K562 (cell line): ENCODE measurements around the gene NLK. TPM values are rescaled to one million over a fixed set of nuclear protein-coding genes. Genes with fewer than 3 reads are reported as not detected.

Source experiments
- ARHGAP35 ChIP-seq: fragments of 450-650 bp; IDR thresholded peaks from 2 replicates; pipeline ENCODE4 v1.6.1; 2018; ENCODE audit not compliant: partially characterized antibody
- CBX3 ChIP-seq, 2 experiments: IDR thresholded peaks; 1 replicate in 1 of 2; 2 replicates in 1 of 2; pipeline ENCODE4 v1.6.1; 2012; ENCODE audit warnings: inconsistent platforms in 2 of 2, low read length in 2 of 2, borderline replicate concordance in 1 of 2, control low read depth in 1 of 2
- DMBX1 ChIP-seq: fragments of 250-450 bp; sonication (Bioruptor Pico); IDR thresholded peaks from 2 replicates; pipeline ENCODE4 v1.8.0; 2022; ENCODE audit warnings: inconsistent platforms, mild to moderate bottlenecking, moderate library complexity, borderline replicate concordance
- KDM4B ChIP-seq, 2 experiments: fragments of 450-650 bp in 1 of 2; sonication (generic) in 1 of 2; IDR thresholded peaks; 2 replicates each; pipeline ENCODE4 v1.6.1; 2016 to 2017; ENCODE audit warnings: borderline replicate concordance in 2 of 2, antibody characterized with exemption in 1 of 2, low read depth in 1 of 2, mild to moderate bottlenecking in 1 of 2
- MECOM ChIP-seq: fragments of 250-450 bp; sonication (Bioruptor Pico); IDR thresholded peaks from 2 replicates; pipeline ENCODE4 v1.8.0; 2022; ENCODE audit warnings: inconsistent platforms
- NFIX ChIP-seq: fragments of 250-450 bp; sonication (Bioruptor Pico); IDR thresholded peaks from 2 replicates; pipeline ENCODE4 v1.4.0; 2020; ENCODE audit warnings: low read depth, mild to moderate bottlenecking, moderate library complexity
- NR2C2 ChIP-seq, 2 experiments: fragments of 200-800 bp in 1 of 2; sonication (Bioruptor generic) in 1 of 2; sonication (generic) in 1 of 2; formaldehyde crosslinking in 1 of 2; IDR thresholded peaks; 2 replicates each; pipeline versions ENCODE4 v1.6.1 to v1.8.0; 2016 to 2022; ENCODE audit warnings: mild to moderate bottlenecking in 1 of 2, missing compliant biosample characterization in 1 of 2, missing genetic modification characterization in 1 of 2, missing genetic modification reagents in 1 of 2
- PRPF4 ChIP-seq: fragments of 200-400 bp; formaldehyde crosslinking; IDR thresholded peaks from one replicate; pipeline ENCODE4 v1.6.1; 2017; ENCODE audit warnings: low read length, low read depth, mild to moderate bottlenecking; ENCODE audit not compliant: insufficient read depth, poor library complexity, severe bottlenecking
- TOE1 ChIP-seq, 2 experiments: fragments of 450-650 bp in 1 of 2; sonication (generic) in 1 of 2; formaldehyde crosslinking in 1 of 2; IDR thresholded peaks; 2 replicates each; pipeline versions ENCODE4 v1.7.1 to v1.8.0; 2016 to 2022; ENCODE audit warnings: borderline replicate concordance in 2 of 2, mild to moderate bottlenecking in 2 of 2, antibody characterized with exemption in 1 of 2, inconsistent platforms in 1 of 2, low read depth in 1 of 2, missing genetic modification reagents in 1 of 2, moderate library complexity in 1 of 2
- ZNF146 ChIP-seq: IDR thresholded peaks from one replicate; pipeline ENCODE4 v1.6.1; 2018; ENCODE audit warnings: missing compliant biosample characterization; ENCODE audit not compliant: unreplicated experiment
- polyA plus RNA-seq, 8 experiments: library from polyadenylated mRNA; depleted of rRNA in 4 of 8; stranded (reverse) in 5 of 8; unstranded in 3 of 8; fragments of >200 nt; fragmentation: Nextera tagmentation in 2 of 8; fragmentation: Illumina TruSeq in 1 of 8; extraction: Ambion mirVana in 2 of 8; extraction: Trizol in 1 of 8; gene quantifications; 2 replicates each; pipeline versions ENCODE4 v1.2.1 to v1.2.3, GENCODE V29; 2011 to 2014; ENCODE audit warnings: inconsistent platforms in 1 of 8, missing spikeins in 1 of 8
- total RNA-seq, 7 experiments: library from RNA; depleted of rRNA in 6 of 7; stranded (reverse); fragments of >200 nt in 6 of 7; fragmentation: Illumina TruSeq in 2 of 7; extraction: Trizol in 2 of 7; gene quantifications; 2 replicates each; pipeline versions ENCODE4 v1.2.1 to v1.2.3, GENCODE V29; 2011 to 2021; ENCODE audit warnings: low replicate concordance in 1 of 7
- TF ChIP-seq, protein P1 (sequence below): fragments of 200-600 bp; sonication (generic); IDR thresholded peaks from one replicate; pipeline ENCODE4 v1.6.1; 2012; ENCODE audit warnings: mild to moderate bottlenecking, low read depth, low read length, inconsistent platforms
- TF ChIP-seq, protein P2 (sequence below): fragments of 150-350 bp; IDR thresholded peaks from 2 replicates; pipeline ENCODE4 v1.6.1; 2014; ENCODE audit warnings: low read depth, mild to moderate bottlenecking, low read length, borderline replicate concordance

The NLK gene
- total and polyA plus RNA-seq, 9 of the 15 experiments (the other 6 are each of a cell fraction or from before 2014, with no cell fraction given): 10.9 to 59.6 (median 26.7) TPM

DNA sequence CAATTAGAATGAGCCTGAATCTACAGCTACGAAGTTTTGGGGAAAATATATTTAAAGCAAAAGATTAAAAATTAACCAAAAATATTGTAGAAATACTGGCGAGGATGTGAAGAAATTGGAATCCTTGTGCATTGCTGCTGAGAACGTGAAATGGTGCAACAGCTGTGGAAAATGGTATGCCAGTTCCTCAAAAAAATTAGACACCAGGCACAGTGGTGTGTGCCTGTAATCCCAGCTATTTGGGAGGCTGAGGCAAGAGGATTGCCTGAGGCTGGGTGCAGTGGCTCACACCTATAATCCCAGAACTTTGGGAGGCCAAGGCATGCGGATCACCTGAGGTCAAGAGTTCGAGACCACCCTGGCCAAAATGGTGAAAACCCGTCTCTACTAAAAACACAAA lies 156.6 kb downstream of the NLK start (continued):
- TF ChIP-seq, protein P1, sequence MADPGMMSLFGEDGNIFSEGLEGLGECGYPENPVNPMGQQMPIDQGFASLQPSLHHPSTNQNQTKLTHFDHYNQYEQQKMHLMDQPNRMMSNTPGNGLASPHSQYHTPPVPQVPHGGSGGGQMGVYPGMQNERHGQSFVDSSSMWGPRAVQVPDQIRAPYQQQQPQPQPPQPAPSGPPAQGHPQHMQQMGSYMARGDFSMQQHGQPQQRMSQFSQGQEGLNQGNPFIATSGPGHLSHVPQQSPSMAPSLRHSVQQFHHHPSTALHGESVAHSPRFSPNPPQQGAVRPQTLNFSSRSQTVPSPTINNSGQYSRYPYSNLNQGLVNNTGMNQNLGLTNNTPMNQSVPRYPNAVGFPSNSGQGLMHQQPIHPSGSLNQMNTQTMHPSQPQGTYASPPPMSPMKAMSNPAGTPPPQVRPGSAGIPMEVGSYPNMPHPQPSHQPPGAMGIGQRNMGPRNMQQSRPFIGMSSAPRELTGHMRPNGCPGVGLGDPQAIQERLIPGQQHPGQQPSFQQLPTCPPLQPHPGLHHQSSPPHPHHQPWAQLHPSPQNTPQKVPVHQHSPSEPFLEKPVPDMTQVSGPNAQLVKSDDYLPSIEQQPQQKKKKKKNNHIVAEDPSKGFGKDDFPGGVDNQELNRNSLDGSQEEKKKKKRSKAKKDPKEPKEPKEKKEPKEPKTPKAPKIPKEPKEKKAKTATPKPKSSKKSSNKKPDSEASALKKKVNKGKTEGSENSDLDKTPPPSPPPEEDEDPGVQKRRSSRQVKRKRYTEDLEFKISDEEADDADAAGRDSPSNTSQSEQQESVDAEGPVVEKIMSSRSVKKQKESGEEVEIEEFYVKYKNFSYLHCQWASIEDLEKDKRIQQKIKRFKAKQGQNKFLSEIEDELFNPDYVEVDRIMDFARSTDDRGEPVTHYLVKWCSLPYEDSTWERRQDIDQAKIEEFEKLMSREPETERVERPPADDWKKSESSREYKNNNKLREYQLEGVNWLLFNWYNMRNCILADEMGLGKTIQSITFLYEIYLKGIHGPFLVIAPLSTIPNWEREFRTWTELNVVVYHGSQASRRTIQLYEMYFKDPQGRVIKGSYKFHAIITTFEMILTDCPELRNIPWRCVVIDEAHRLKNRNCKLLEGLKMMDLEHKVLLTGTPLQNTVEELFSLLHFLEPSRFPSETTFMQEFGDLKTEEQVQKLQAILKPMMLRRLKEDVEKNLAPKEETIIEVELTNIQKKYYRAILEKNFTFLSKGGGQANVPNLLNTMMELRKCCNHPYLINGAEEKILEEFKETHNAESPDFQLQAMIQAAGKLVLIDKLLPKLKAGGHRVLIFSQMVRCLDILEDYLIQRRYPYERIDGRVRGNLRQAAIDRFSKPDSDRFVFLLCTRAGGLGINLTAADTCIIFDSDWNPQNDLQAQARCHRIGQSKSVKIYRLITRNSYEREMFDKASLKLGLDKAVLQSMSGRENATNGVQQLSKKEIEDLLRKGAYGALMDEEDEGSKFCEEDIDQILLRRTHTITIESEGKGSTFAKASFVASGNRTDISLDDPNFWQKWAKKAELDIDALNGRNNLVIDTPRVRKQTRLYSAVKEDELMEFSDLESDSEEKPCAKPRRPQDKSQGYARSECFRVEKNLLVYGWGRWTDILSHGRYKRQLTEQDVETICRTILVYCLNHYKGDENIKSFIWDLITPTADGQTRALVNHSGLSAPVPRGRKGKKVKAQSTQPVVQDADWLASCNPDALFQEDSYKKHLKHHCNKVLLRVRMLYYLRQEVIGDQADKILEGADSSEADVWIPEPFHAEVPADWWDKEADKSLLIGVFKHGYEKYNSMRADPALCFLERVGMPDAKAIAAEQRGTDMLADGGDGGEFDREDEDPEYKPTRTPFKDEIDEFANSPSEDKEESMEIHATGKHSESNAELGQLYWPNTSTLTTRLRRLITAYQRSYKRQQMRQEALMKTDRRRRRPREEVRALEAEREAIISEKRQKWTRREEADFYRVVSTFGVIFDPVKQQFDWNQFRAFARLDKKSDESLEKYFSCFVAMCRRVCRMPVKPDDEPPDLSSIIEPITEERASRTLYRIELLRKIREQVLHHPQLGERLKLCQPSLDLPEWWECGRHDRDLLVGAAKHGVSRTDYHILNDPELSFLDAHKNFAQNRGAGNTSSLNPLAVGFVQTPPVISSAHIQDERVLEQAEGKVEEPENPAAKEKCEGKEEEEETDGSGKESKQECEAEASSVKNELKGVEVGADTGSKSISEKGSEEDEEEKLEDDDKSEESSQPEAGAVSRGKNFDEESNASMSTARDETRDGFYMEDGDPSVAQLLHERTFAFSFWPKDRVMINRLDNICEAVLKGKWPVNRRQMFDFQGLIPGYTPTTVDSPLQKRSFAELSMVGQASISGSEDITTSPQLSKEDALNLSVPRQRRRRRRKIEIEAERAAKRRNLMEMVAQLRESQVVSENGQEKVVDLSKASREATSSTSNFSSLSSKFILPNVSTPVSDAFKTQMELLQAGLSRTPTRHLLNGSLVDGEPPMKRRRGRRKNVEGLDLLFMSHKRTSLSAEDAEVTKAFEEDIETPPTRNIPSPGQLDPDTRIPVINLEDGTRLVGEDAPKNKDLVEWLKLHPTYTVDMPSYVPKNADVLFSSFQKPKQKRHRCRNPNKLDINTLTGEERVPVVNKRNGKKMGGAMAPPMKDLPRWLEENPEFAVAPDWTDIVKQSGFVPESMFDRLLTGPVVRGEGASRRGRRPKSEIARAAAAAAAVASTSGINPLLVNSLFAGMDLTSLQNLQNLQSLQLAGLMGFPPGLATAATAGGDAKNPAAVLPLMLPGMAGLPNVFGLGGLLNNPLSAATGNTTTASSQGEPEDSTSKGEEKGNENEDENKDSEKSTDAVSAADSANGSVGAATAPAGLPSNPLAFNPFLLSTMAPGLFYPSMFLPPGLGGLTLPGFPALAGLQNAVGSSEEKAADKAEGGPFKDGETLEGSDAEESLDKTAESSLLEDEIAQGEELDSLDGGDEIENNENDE: no peak
- TF ChIP-seq, protein P2, sequence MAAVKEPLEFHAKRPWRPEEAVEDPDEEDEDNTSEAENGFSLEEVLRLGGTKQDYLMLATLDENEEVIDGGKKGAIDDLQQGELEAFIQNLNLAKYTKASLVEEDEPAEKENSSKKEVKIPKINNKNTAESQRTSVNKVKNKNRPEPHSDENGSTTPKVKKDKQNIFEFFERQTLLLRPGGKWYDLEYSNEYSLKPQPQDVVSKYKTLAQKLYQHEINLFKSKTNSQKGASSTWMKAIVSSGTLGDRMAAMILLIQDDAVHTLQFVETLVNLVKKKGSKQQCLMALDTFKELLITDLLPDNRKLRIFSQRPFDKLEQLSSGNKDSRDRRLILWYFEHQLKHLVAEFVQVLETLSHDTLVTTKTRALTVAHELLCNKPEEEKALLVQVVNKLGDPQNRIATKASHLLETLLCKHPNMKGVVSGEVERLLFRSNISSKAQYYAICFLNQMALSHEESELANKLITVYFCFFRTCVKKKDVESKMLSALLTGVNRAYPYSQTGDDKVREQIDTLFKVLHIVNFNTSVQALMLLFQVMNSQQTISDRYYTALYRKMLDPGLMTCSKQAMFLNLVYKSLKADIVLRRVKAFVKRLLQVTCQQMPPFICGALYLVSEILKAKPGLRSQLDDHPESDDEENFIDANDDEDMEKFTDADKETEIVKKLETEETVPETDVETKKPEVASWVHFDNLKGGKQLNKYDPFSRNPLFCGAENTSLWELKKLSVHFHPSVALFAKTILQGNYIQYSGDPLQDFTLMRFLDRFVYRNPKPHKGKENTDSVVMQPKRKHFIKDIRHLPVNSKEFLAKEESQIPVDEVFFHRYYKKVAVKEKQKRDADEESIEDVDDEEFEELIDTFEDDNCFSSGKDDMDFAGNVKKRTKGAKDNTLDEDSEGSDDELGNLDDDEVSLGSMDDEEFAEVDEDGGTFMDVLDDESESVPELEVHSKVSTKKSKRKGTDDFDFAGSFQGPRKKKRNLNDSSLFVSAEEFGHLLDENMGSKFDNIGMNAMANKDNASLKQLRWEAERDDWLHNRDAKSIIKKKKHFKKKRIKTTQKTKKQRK: no peak
- TF ChIP-seq PRPF4 (no peak), NFIX (no peak), ZNF146 (CRISPR knock-in tag) (no peak), MECOM (no peak), ARHGAP35 (no peak), NR2C2 (CRISPR knock-in tag; IDR thresholded peaks at IDR 0.05) (no peak), NR2C2 (tag; IDR thresholded peaks at IDR 0.05) (no peak), CBX3 (IDR thresholded peaks at IDR 0.05; ENCODE audit: borderline replicate concordance in 1 of 2, low read length in 2 of 2) (no peak), KDM4B (IDR thresholded peaks at IDR 0.05; ENCODE audit: borderline replicate concordance in 2 of 2, low read depth in 1 of 2) (no peak), DMBX1 (CRISPR knock-in tag) (no peak), TOE1 (IDR thresholded peaks at IDR 0.05; ENCODE audit: borderline replicate concordance) (no peak), TOE1 (CRISPR knock-in tag; IDR thresholded peaks at IDR 0.05; ENCODE audit: borderline replicate concordance, low read depth) (no peak)
